ENCODE data around the gene PRADC1. TPM values are rescaled to one million over a fixed set of nuclear protein-coding genes. Genes with fewer than 3 reads are reported as not detected.

The PRADC1 gene
- total RNA-seq, 1 donor from 2014 or later, result 97.4 TPM

DNA sequence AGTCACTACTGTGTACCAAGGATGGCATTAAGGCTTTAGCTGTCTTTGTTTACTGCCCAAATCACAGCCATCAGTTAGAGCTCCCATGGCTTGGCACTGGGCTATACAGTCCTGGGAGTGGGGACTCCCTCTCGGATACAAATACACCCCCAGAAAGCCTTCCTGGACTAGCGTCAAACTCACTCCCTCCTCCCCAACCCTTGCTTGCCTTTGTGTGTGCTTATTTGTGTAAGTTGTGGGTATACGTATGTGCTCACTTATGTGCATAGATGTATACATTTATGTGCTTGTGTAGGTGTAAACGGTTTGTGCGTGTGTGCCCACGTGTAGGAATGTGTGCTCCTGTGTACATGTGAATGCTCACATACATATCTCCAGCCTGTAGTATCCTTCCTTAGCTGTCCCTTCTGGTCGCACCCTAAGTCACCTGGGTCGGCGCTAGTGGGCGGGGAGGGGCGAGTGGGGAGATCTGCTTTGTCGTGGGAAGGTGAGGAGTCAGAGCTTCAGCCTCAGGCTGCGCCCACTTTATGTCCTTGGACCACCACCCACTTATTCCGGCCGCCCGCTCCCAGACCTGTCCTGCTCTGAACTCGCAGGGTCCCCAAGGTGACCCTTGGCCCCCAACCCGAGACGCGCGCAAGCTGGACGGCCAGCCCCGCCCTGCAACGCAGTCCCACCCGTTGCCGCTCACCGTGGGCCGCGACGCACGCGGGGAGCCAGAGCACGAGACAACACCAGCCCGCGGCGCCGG is 461 bp downstream of the PRADC1 start:
- intact Hi-C loops (cut with micrococcal nuclease), result no loop called here
- peaks cover 26% of the 10 kb centered on the region for H3K36me3 ChIP-seq
- peak overlapping the region; percentile 91 for H3K4me3 ChIP-seq
- H3K4me1 ChIP-seq, result peaks cover 56% of the 10 kb centered on the region
- H3K9me3 ChIP-seq (replicated peaks), result no peaks in the 10 kb centered on the region
- H3K27me3 ChIP-seq (ENCODE audit: low read depth), result no peaks in the 10 kb centered on the region
- TF ChIP-seq, protein P1, sequence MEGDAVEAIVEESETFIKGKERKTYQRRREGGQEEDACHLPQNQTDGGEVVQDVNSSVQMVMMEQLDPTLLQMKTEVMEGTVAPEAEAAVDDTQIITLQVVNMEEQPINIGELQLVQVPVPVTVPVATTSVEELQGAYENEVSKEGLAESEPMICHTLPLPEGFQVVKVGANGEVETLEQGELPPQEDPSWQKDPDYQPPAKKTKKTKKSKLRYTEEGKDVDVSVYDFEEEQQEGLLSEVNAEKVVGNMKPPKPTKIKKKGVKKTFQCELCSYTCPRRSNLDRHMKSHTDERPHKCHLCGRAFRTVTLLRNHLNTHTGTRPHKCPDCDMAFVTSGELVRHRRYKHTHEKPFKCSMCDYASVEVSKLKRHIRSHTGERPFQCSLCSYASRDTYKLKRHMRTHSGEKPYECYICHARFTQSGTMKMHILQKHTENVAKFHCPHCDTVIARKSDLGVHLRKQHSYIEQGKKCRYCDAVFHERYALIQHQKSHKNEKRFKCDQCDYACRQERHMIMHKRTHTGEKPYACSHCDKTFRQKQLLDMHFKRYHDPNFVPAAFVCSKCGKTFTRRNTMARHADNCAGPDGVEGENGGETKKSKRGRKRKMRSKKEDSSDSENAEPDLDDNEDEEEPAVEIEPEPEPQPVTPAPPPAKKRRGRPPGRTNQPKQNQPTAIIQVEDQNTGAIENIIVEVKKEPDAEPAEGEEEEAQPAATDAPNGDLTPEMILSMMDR (IDR thresholded peaks at IDR 0.05; ENCODE audit: borderline replicate concordance), result no peak
- H3K27ac ChIP-seq (replicated peaks), result peak overlapping the region; percentile 97
- DNase-seq, result no peak

DNA sequence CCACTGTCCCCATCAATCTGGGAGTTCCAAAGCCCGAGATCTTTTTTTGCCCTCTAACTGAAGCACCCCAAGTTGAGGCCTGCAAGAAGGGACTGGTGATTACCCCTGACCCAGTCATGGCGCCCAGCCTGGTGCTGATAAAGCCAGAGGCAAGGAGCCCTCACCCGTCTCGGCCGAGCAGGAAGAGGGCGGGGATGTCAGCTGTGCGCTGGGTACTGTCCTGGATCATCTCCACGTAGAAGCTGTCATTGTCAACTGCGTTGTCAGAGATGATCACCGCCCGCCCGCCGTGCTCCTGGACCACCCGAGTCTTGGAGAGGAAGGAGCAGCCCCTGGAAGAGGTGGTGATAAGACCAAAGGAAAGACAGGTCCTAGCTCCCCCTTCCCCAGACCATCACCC is 4.4 kb downstream of the PRADC1 start:
- intact Hi-C loops (cut with micrococcal nuclease), result no loop called here
- no peaks in the 10 kb centered on the region for H3K27me3 ChIP-seq (ENCODE audit: low read depth)
- peaks cover 51% of the 10 kb centered on the region for H3K36me3 ChIP-seq

DNA sequence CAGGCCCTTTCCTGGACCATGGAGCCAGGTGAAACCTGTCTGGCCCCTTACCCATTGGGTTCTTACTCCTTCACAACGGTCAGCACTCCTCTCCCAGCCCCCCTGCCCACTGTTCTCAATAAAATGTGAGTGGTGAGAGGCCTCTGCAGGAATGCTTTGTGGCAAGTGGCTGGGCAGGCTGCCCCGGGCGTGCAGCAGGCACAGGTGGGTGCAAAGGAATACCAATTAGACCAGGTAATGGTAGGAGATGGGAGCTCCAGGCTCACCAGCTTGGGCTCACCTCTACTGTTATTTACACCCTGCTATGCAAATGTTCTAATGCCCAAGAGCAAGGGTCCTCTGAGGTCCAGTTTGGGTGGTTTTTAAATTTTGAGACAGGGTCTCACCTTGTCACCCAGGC is 6.0 kb downstream of the PRADC1 start:
- TF ChIP-seq, protein P1 (IDR thresholded peaks at IDR 0.05; ENCODE audit: borderline replicate concordance), result no peak
- no peak for DNase-seq
- no peak overlapping the region for H3K4me3 ChIP-seq
- peaks cover 67% of the 10 kb centered on the region for H3K36me3 ChIP-seq
- H3K27ac ChIP-seq (replicated peaks), result no peak overlapping the region
- H3K27me3 ChIP-seq (ENCODE audit: low read depth), result no peaks in the 10 kb centered on the region
- no peaks in the 10 kb centered on the region for H3K9me3 ChIP-seq (replicated peaks)
- peaks cover 19% of the 10 kb centered on the region for H3K4me1 ChIP-seq
- intact Hi-C loops (cut with micrococcal nuclease), result no loop called here

More for the DNA sequence above, 4.4 kb downstream of the PRADC1 start:
- TF ChIP-seq, protein P1 (IDR thresholded peaks at IDR 0.05; ENCODE audit: borderline replicate concordance), result no peak
- DNase-seq, result no peak
- no peak overlapping the region for H3K27ac ChIP-seq (replicated peaks)
- H3K9me3 ChIP-seq (replicated peaks), result no peaks in the 10 kb centered on the region
- no peak overlapping the region for H3K4me3 ChIP-seq
- peaks cover 31% of the 10 kb centered on the region for H3K4me1 ChIP-seq

DNA sequence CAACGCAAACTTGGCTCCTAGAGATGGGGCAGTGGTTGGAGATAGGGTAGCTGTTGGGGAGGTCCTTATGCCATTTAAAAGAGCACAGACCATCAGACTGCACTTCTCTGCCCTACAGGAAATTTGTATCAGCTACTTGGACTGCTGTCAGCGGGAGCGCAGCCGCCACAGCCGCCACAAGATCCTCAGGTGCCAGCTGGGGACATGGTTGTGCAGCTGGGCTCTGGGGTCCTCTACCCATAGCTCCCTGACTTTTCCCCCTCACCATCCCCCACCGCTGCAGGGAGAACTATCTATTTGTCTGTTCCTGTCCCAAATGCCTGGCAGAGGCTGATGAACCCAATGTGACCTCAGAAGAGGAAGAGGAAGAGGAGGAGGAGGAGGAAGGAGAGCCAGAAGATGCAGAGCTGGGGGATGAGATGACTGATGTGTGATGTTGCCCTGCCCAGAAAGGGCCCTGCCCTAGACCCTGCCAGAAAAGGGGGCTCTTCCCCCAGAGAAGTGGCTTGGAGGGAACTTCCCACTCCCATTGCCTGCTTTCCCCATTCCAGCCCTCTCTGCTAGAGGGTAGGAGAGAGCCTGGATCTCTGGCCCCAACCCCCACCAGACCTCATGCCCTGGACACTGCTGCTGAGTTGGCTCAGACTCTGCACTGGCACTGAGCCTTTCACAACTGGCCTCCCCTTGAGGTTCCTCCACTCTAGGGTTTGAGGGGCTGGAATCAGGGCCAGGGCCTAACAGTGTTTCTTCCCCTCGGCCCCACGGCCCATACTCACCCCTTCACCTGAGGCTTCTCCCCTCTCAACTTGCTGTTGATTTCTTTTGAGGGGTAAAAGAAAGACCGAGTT is 7.3 kb downstream of the PRADC1 start:
- DNase-seq, result no peak
- Histone ChIP-seq H3K27me3 (ENCODE audit: low read depth) (no peaks in the 10 kb centered on the region), H3K36me3 (peaks cover 80% of the 10 kb centered on the region), H3K4me1 (peaks cover 14% of the 10 kb centered on the region), H3K27ac (replicated peaks) (no peak overlapping the region), H3K4me3 (no peak overlapping the region), H3K9me3 (replicated peaks) (no peaks in the 10 kb centered on the region)
- TF ChIP-seq, protein P1 (IDR thresholded peaks at IDR 0.05; ENCODE audit: borderline replicate concordance), result no peak
- intact Hi-C loops (cut with micrococcal nuclease), result no loop called here

DNA sequence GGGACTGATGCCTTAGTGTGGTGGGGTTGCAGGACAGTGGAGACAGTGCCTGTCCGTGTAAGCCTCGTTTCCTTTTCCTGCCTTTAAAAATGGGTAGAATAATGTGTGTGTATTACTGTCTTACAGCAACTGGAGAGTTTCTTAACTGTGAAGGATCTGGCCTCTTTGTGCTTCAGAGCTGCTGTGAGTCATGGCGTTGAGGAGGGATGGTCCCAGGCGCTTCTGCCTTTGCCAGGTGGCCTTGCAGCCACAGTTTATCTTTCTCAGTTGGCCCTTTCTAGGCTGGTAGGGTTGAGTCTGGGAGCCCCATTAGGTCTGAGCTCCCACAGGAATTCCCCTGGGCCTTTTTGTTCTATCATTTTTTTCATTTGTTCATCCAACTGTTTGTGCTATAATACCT is 9.2 kb downstream of the PRADC1 start:
- intact Hi-C loops (cut with micrococcal nuclease), result no loop called here
- H3K36me3 ChIP-seq, result peaks cover 76% of the 10 kb centered on the region

More for the DNA sequence above, 9.2 kb downstream of the PRADC1 start:
- Histone ChIP-seq H3K4me3 (no peak overlapping the region), H3K27me3 (ENCODE audit: low read depth) (no peaks in the 10 kb centered on the region), H3K9me3 (replicated peaks) (no peaks in the 10 kb centered on the region), H3K27ac (replicated peaks) (no peak overlapping the region), H3K4me1 (peaks cover 16% of the 10 kb centered on the region)
- TF ChIP-seq, protein P1 (IDR thresholded peaks at IDR 0.05; ENCODE audit: borderline replicate concordance), result no peak
- DNase-seq, result no peak

Measured in left ventricle myocardium inferior (tissue), 1 donor.